Fibroblast of lung (primary cell): Measurements from ENCODE around the gene ZBED6. TPM values are rescaled to one million over a fixed set of nuclear protein-coding genes. Genes with fewer than 3 reads are reported as not detected.

ENCODE experiments used
- DNase-seq, 2 donors: peaks; one replicate each; pipeline versions ENCODE4 v3.0.0 to v3.0.0-alpha.2; 2010; ENCODE audit warnings: low read depth in 2 of 2
- H2AFZ ChIP-seq: 2 replicates; pipeline ENCODE4 v1.5.1; 2012; ENCODE audit warnings: low read length, control low read depth, inconsistent platforms
- H3K27ac ChIP-seq: 2 replicates; pipeline ENCODE4 v1.5.1; 2011; ENCODE audit warnings: low read length, control low read depth; ENCODE audit not compliant: insufficient read depth
- H3K27me3 ChIP-seq: 2 replicates; pipeline ENCODE4 v1.5.1; 2011; ENCODE audit warnings: mild to moderate bottlenecking, low read length; ENCODE audit not compliant: control insufficient read depth, insufficient read depth
- H3K36me3 ChIP-seq: 2 replicates; pipeline ENCODE4 v1.5.1; 2011; ENCODE audit warnings: low read length; ENCODE audit not compliant: control insufficient read depth, insufficient read depth
- H3K4me1 ChIP-seq: 2 replicates; pipeline ENCODE4 v1.5.1; 2011; ENCODE audit warnings: low read length; ENCODE audit not compliant: control insufficient read depth, insufficient read depth; ENCODE audit errors: extremely low read depth
- H3K4me2 ChIP-seq: 2 replicates; pipeline ENCODE4 v1.5.1; 2011; ENCODE audit warnings: low read length, control low read depth; ENCODE audit not compliant: insufficient read depth; ENCODE audit errors: extremely low read depth
- H3K4me3 ChIP-seq, 4 experiments: fragments of 200-600 bp in 1 of 4; sonication (generic) in 1 of 4; replicated peaks in 1 of 4; 2 replicates each; pipeline ENCODE4 v1.5.1; 2011 to 2016; ENCODE audit warnings: low read length in 4 of 4, low read depth in 3 of 4, mild to moderate bottlenecking in 3 of 4, control low read depth in 2 of 4, inconsistent platforms in 1 of 4, mixed read lengths in 1 of 4; ENCODE audit not compliant: insufficient read depth in 1 of 4; ENCODE audit errors: control extremely low read depth in 1 of 4
- H3K79me2 ChIP-seq: 2 replicates; pipeline ENCODE4 v1.5.1; 2012; ENCODE audit warnings: mild to moderate bottlenecking, low read length, inconsistent platforms; ENCODE audit not compliant: control insufficient read depth, insufficient read depth
- H3K9ac ChIP-seq: 2 replicates; pipeline ENCODE4 v1.5.1; 2011; ENCODE audit warnings: mild to moderate bottlenecking, low read length, control low read depth; ENCODE audit not compliant: insufficient read depth
- H3K9me3 ChIP-seq: 2 replicates; pipeline ENCODE4 v1.5.1; 2012; ENCODE audit warnings: low read depth, low read length; ENCODE audit not compliant: control insufficient read depth, insufficient read depth
- H4K20me1 ChIP-seq: 2 replicates; pipeline ENCODE4 v1.5.1; 2011; ENCODE audit warnings: low read length; ENCODE audit not compliant: control insufficient read depth, insufficient read depth; ENCODE audit errors: extremely low read depth
- EZH2 ChIP-seq: IDR thresholded peaks from 2 replicates; pipeline ENCODE4 v1.5.1; 2012; ENCODE audit warnings: low read length, control low read depth, mild to moderate bottlenecking; ENCODE audit errors: missing control alignments
- polyA plus RNA-seq, 2 donors: library from polyadenylated mRNA; depleted of rRNA in 1 of 2; stranded (reverse) in 1 of 2; unstranded in 1 of 2; fragments of >200 nt; gene quantifications; 2 replicates each; pipeline ENCODE4 v1.2.1, GENCODE V29; 2011 to 2012; ENCODE audit warnings: missing spikeins in 1 of 2
- total RNA-seq: library from RNA; depleted of rRNA; stranded (reverse); fragments of >200 nt; gene quantifications from 2 replicates; pipeline ENCODE4 v1.2.1, GENCODE V29; 2014
- TF ChIP-seq, protein P1 (sequence below), 2 donors: IDR thresholded peaks in 1 of 2; conservative IDR thresholded peaks in 1 of 2; 1 replicate in 1 of 2; 2 replicates in 1 of 2; pipeline ENCODE4 v1.5.1; 2011 to 2012; ENCODE audit warnings: low read length in 2 of 2, control low read depth in 1 of 2, inconsistent platforms in 1 of 2, low read depth in 1 of 2, mild to moderate bottlenecking in 1 of 2

The ZBED6 gene
- total and polyA plus RNA-seq, 2 donors (not counting 1 experiment from before 2014, with no cell fraction given), result 12.7 to 19.5 TPM

DNA sequence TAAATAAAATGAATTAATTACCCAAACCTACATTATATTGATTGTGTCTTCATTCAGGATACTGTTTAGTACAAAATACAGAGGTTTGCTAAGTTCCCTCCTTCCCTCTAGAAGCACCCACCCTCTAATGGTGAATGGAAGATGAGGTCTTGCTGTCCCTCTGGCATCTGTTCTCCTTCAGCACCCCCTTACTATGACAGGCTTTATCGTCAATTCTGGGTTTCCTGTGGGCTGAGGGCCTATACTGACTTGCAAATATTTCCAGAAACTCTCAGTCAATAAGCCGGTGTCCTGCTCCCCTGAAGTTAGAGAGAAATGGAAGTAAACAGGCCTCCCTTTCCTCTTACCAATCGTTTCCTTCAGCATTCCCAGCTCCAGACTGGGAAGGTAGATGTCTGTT lies 17.3 kb upstream of the ZBED6 start:
- DNase-seq, result no peak
- Histone ChIP-seq H3K27me3 (no peaks in the 10 kb centered on the region), H3K4me2 (no peak overlapping the region), H3K36me3 (no peaks in the 10 kb centered on the region), H3K9me3 (no peaks in the 10 kb centered on the region), H3K4me3 (no peak overlapping the region), H3K27ac (no peak overlapping the region), H3K4me1 (no peaks in the 10 kb centered on the region), H4K20me1 (no peaks in the 10 kb centered on the region), H3K79me2 (no peaks in the 10 kb centered on the region), H3K9ac (no peak overlapping the region), H2AFZ (no peak overlapping the region)
- TF ChIP-seq, protein P1, sequence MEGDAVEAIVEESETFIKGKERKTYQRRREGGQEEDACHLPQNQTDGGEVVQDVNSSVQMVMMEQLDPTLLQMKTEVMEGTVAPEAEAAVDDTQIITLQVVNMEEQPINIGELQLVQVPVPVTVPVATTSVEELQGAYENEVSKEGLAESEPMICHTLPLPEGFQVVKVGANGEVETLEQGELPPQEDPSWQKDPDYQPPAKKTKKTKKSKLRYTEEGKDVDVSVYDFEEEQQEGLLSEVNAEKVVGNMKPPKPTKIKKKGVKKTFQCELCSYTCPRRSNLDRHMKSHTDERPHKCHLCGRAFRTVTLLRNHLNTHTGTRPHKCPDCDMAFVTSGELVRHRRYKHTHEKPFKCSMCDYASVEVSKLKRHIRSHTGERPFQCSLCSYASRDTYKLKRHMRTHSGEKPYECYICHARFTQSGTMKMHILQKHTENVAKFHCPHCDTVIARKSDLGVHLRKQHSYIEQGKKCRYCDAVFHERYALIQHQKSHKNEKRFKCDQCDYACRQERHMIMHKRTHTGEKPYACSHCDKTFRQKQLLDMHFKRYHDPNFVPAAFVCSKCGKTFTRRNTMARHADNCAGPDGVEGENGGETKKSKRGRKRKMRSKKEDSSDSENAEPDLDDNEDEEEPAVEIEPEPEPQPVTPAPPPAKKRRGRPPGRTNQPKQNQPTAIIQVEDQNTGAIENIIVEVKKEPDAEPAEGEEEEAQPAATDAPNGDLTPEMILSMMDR (conservative IDR thresholded peaks at IDR 0.05 in 1 of 2, IDR thresholded peaks at IDR 0.05 in 1 of 2; ENCODE audit: low read depth in 1 of 2, low read length in 2 of 2), result no peak
- no peak for TF ChIP-seq EZH2

DNA sequence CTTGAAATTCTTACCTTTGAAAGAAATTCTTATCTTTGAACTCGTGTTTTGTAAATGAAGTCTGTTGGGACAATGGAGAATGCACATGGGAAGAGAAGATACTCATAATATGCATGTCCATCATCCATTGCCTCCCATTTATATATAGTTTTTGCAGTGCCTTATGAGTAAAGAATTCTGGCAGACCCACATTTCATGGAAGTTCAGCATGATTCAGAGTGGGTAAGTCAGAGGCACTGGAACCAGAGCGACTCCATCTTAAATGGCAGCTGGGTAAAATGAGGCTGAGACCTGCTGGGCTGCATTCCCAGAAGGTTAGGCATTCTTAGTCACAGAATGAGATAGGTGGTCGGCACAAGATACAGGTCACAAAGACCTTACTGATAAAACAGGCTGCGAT lies 16.6 kb upstream of the ZBED6 start:
- Histone ChIP-seq H3K9me3 (no peaks in the 10 kb centered on the region), H3K36me3 (no peaks in the 10 kb centered on the region), H3K27me3 (no peaks in the 10 kb centered on the region), H3K27ac (no peak overlapping the region), H3K9ac (no peak overlapping the region), H2AFZ (no peak overlapping the region), H3K4me1 (no peaks in the 10 kb centered on the region), H4K20me1 (no peaks in the 10 kb centered on the region), H3K79me2 (no peaks in the 10 kb centered on the region), H3K4me3 (no peak overlapping the region), H3K4me2 (no peak overlapping the region)
- TF ChIP-seq EZH2, result no peak
- TF ChIP-seq, protein P1 (conservative IDR thresholded peaks at IDR 0.05 in 1 of 2, IDR thresholded peaks at IDR 0.05 in 1 of 2; ENCODE audit: low read depth in 1 of 2, low read length in 2 of 2), result no peak
- no peak for DNase-seq

DNA sequence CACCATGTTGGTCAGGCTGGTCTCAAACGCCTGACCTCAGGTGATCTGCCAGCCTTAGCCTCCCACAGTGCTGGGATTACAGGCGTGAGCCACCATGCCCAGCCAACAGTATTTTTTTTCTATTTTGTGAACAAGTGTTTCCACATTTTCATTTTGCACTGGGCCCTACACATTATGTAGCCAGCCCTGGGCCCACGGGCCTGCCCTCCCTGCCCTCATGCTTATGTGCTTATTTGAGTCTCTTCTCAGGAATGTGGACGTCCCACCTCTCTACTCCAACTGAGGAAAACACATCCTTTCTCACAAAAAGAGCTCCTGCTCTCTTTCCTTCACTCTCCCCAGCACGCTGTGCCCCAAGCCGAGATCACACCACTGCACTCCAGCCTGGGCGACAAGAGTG lies 13.5 kb upstream of the ZBED6 start:
- H3K4me2 ChIP-seq, result no peak overlapping the region
- H4K20me1 ChIP-seq, result no peaks in the 10 kb centered on the region
- H3K9ac ChIP-seq, result no peak overlapping the region
- TF ChIP-seq, protein P1 (conservative IDR thresholded peaks at IDR 0.05 in 1 of 2, IDR thresholded peaks at IDR 0.05 in 1 of 2; ENCODE audit: low read depth in 1 of 2, low read length in 2 of 2), result no peak
- no peak for TF ChIP-seq EZH2
- H3K36me3 ChIP-seq, result no peaks in the 10 kb centered on the region
- H3K27ac ChIP-seq, result no peak overlapping the region
- no peaks in the 10 kb centered on the region for H3K79me2 ChIP-seq
- no peaks in the 10 kb centered on the region for H3K27me3 ChIP-seq
- no peak overlapping the region for H2AFZ ChIP-seq
- no peaks in the 10 kb centered on the region for H3K4me1 ChIP-seq
- no peak for DNase-seq
- H3K9me3 ChIP-seq, result no peaks in the 10 kb centered on the region
- H3K4me3 ChIP-seq, result no peak overlapping the region
